ENCODE data around the gene KY. TPM values are rescaled to one million over a fixed set of nuclear protein-coding genes. Genes with fewer than 3 reads are reported as not detected.

The KY gene
- total RNA-seq, 1 experiment from 2014 or later: not detected

- intact Hi-C loops (cut with micrococcal nuclease; ENCODE audit: unreplicated experiment): no loop called here
- Histone ChIP-seq H3K27me3 (replicated peaks; ENCODE audit: insufficient read depth, low read depth, low read length, poor library complexity) (no peaks in the 10 kb centered on the region), H3K4me1 (ENCODE audit: insufficient read depth, low read length, poor library complexity, severe bottlenecking) (no peaks in the 10 kb centered on the region), H3K27ac (ENCODE audit: low read depth, low read length, poor library complexity, severe bottlenecking) (no peak overlapping the region), H3K36me3 (ENCODE audit: insufficient read depth, low read length, poor library complexity, severe bottlenecking) (no peaks in the 10 kb centered on the region), H3K9me3 (ENCODE audit: low read depth, low read length, poor library complexity, severe bottlenecking) (no peaks in the 10 kb centered on the region), H3K4me3 (ENCODE audit: low read depth, low read length, poor library complexity, severe bottlenecking) (no peak overlapping the region)
- DNase-seq (ENCODE audit: low spot score): no peak
- BruUV-seq (replicated peaks): no TSS peak
- TF ChIP-seq EZH2 (IDR thresholded peaks at IDR 0.05; ENCODE audit: borderline replicate concordance, low read depth, low read length, poor library complexity, severe bottlenecking): no peak
- TF ChIP-seq CTCF (conservative IDR thresholded peaks at IDR 0.05; ENCODE audit: low read depth, low read length): no peak
- CTCF ChIA-PET: no interaction called here
- POLR2A ChIA-PET (ENCODE audit: low non-redundant PET): no interaction called here
These were observed 29.0 kb downstream of the KY start for GRCh38 chr3:134621854-134622253.

GRCh38 chr3:134620476-134621115 is 30.2 kb downstream of the KY start:
- BruUV-seq (replicated peaks): no TSS peak
- TF ChIP-seq EZH2 (IDR thresholded peaks at IDR 0.05; ENCODE audit: borderline replicate concordance, low read depth, low read length, poor library complexity, severe bottlenecking) (no peak), CTCF (conservative IDR thresholded peaks at IDR 0.05; ENCODE audit: low read depth, low read length) (no peak)
- CTCF ChIA-PET: no interaction called here
- Histone ChIP-seq H3K4me3 (ENCODE audit: low read depth, low read length, poor library complexity, severe bottlenecking) (no peak overlapping the region), H3K27ac (ENCODE audit: low read depth, low read length, poor library complexity, severe bottlenecking) (no peak overlapping the region), H3K27me3 (replicated peaks; ENCODE audit: insufficient read depth, low read depth, low read length, poor library complexity) (no peaks in the 10 kb centered on the region), H3K9me3 (ENCODE audit: low read depth, low read length, poor library complexity, severe bottlenecking) (no peaks in the 10 kb centered on the region), H3K36me3 (ENCODE audit: insufficient read depth, low read length, poor library complexity, severe bottlenecking) (no peaks in the 10 kb centered on the region), H3K4me1 (ENCODE audit: insufficient read depth, low read length, poor library complexity, severe bottlenecking) (no peaks in the 10 kb centered on the region)
- DNase-seq (ENCODE audit: low spot score): no peak
- POLR2A ChIA-PET (ENCODE audit: low non-redundant PET): no interaction called here
- intact Hi-C loops (cut with micrococcal nuclease; ENCODE audit: unreplicated experiment): no loop called here

- Histone ChIP-seq H3K9me3 (ENCODE audit: low read depth, low read length, poor library complexity, severe bottlenecking) (no peaks in the 10 kb centered on the region), H3K4me3 (ENCODE audit: low read depth, low read length, poor library complexity, severe bottlenecking) (no peak overlapping the region), H3K4me1 (ENCODE audit: insufficient read depth, low read length, poor library complexity, severe bottlenecking) (no peaks in the 10 kb centered on the region), H3K36me3 (ENCODE audit: insufficient read depth, low read length, poor library complexity, severe bottlenecking) (no peaks in the 10 kb centered on the region), H3K27ac (ENCODE audit: low read depth, low read length, poor library complexity, severe bottlenecking) (no peak overlapping the region), H3K27me3 (replicated peaks; ENCODE audit: insufficient read depth, low read depth, low read length, poor library complexity) (no peaks in the 10 kb centered on the region)
- no TSS peak for BruUV-seq (replicated peaks)
- TF ChIP-seq CTCF (conservative IDR thresholded peaks at IDR 0.05; ENCODE audit: low read depth, low read length) (no peak), EZH2 (IDR thresholded peaks at IDR 0.05; ENCODE audit: borderline replicate concordance, low read depth, low read length, poor library complexity, severe bottlenecking) (no peak)
- intact Hi-C loops (cut with micrococcal nuclease; ENCODE audit: unreplicated experiment): no loop called here
- no peak for DNase-seq (ENCODE audit: low spot score)
- POLR2A ChIA-PET (ENCODE audit: low non-redundant PET): no interaction called here
- CTCF ChIA-PET: no interaction called here
These were observed 30.9 kb downstream of the KY start for GRCh38 chr3:134619884-134620445.
